Activated naive CD4-positive, alpha-beta T cell treated with anti-CD3 and anti-CD28 coated beads, Interleukin-2, amount 50 U/mL, for 72 hours (primary cell): Measurements from ENCODE around the gene PPM1D. TPM values are rescaled to one million over a fixed set of nuclear protein-coding genes. Genes with fewer than 3 reads are reported as not detected.

Experiments used
- ATAC-seq, 2 donors: fragments of 150-1000 bp; cut with Tn5 transposase; 2 replicates each; pipeline ENCODE4 v1.10.0; 2021; ENCODE audit warnings: mild to moderate bottlenecking in 2 of 2, moderate library complexity in 2 of 2
- DNase-seq, 2 donors: peaks; one replicate each; pipeline ENCODE4 v3.0.0; 2021 to 2022; ENCODE audit warnings: low spot score in 2 of 2
- H3K27ac Mint-ChIP-seq, 2 donors: one replicate each; pipeline ENCODE4 v1.8.0; 2022; ENCODE audit warnings: mild to moderate bottlenecking in 2 of 2, mixed read lengths in 2 of 2
- H3K36me3 Mint-ChIP-seq, 2 donors: one replicate each; pipeline ENCODE4 v1.8.0; 2022; ENCODE audit warnings: mixed read lengths in 2 of 2
- H3K9me3 Mint-ChIP-seq, 2 donors: one replicate each; pipeline ENCODE4 v1.8.0; 2022; ENCODE audit warnings: mixed read lengths in 2 of 2
- total RNA-seq, 2 donors: library from RNA; stranded (reverse); gene quantifications; one replicate each; pipeline ENCODE4 v1.2.3, GENCODE V29; 2022

Gene PPM1D
- total RNA-seq, 2 donors from 2014 or later, result 10.7 to 24.6 TPM

DNA sequence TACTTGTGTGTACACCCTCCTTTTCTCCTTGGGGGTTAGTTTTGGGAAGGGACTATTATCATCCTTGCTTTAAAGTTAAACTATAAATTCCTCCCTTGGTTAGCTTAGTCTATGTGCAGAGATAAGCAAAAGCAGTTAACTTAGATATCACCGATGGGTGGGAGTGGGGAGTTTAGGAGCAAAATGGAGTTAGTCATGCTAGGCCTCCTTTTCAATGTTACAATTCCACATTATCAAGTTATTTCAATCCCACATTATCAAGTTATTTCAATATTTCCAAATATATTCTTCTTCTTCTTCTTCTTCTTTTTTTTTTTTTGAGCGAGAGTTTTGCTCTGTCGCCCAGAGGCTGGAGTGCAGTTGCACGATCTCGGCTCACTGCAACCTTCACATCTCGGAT lies 76.0 kb downstream of the PPM1D start:
- no peak for ATAC-seq
- H3K9me3 Mint-ChIP-seq, result peaks cover 4 to 5% of the 10 kb centered on the region in 2 donors
- no peaks in the 10 kb centered on the region for H3K36me3 Mint-ChIP-seq
- no peak for DNase-seq
- no peak overlapping the region for H3K27ac Mint-ChIP-seq

GRCh38 chr17:60676758-60677307 lies 76.8 kb downstream of the PPM1D start:
- no peak for ATAC-seq
- Mint-ChIP-seq H3K9me3 (peaks cover 4 to 5% of the 10 kb centered on the region in 2 donors), H3K36me3 (no peaks in the 10 kb centered on the region), H3K27ac (peak overlapping the region; percentile 93 to 94)
- DNase-seq, result no peak

DNA sequence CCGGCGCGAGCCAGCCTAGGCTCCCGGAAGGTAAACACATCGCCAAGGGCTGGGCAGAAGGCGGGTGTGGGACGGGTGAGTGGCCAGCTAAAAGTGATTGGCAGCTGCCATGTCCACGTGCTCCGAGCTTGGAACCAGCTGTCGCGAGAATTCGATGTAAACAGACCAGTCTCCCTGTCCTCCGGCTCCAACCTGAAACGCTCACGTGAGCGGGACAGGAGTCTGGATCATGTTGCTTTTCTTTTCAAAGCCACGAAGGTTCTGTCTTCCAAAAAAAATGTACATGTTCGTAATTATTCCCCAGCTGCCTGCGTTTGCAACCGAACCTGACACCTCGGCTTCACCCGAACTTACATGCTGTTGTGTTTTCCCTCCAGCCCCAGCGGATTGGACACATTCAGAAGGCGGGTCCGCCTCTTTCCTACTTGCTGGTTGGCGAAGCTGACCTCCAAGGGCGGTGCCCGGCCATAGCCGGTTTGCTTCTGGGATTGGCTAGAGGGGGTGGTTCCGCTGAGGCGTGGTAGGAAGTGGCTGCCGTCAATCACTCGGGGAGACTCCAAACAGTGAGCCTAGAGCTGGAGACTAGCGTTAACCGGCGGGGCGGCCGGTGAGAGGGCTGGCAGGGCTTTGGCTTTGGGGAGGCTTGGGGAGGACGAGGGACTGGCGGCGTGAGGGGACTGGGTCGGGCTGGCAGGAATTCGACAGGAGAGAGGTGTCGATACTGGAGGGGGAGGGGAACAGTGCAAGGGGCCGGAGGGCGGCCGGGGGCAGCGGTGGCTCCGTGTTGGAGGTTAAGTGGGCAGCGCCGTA lies 77.5 kb downstream of the PPM1D start, which contains the start of gene BCAS3:
Gene BCAS3, plus strand, starts transcription at position 544 of the 810 bp plus-strand sequence.
- peak within 1 kb of the TSS; percentile 93 to 96 for H3K27ac Mint-ChIP-seq
- peaks cover 4 to 5% of the 10 kb centered on the region in 2 donors for H3K9me3 Mint-ChIP-seq
- no peaks in the 10 kb centered on the region for H3K36me3 Mint-ChIP-seq
- peak; percentile 96 for ATAC-seq
- DNase-seq, result peak; percentile 94 to 98

- ATAC-seq (no peak), DNase-seq (no peak)
- H3K27ac Mint-ChIP-seq, result peak overlapping the region; percentile 93 to 96
- H3K36me3 Mint-ChIP-seq, result no peaks in the 10 kb centered on the region
- peaks cover 4 to 5% of the 10 kb centered on the region in 2 donors for H3K9me3 Mint-ChIP-seq
Measured at GRCh38 chr17:60678118-60678444, 78.1 kb downstream of the PPM1D start.

GRCh38 chr17:60679287-60679686 lies 79.3 kb downstream of the PPM1D start:
- DNase-seq (no peak), ATAC-seq (no peak)
- peaks cover 4 to 5% of the 10 kb centered on the region in 2 donors for H3K9me3 Mint-ChIP-seq
- no peaks in the 10 kb centered on the region for H3K36me3 Mint-ChIP-seq
- H3K27ac Mint-ChIP-seq, result peak overlapping the region in 1 of 2 donors; percentile 46

DNA sequence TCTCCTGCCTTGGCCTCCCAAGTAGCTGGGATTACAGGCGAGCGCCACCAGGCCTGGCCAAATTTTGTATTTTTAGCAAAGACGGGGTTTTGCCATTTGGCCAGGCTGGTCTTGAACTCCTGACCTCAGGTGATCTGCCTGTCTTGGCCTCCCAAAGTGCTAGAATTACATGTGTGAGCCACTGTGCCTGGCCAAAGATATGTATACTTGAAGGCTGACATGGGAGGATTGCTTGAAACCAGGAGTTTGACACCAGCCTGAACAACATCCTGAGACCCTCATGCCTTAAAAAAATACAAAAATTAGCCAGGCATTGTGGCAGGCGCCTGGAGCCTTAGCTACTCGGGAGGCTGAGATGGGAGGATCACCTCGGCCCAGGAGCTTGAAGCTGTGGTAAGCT lies 80.8 kb downstream of the PPM1D start:
- Mint-ChIP-seq H3K36me3 (no peaks in the 10 kb centered on the region), H3K27ac (no peak overlapping the region), H3K9me3 (no peaks in the 10 kb centered on the region)
- no peak for ATAC-seq
- no peak for DNase-seq

DNA sequence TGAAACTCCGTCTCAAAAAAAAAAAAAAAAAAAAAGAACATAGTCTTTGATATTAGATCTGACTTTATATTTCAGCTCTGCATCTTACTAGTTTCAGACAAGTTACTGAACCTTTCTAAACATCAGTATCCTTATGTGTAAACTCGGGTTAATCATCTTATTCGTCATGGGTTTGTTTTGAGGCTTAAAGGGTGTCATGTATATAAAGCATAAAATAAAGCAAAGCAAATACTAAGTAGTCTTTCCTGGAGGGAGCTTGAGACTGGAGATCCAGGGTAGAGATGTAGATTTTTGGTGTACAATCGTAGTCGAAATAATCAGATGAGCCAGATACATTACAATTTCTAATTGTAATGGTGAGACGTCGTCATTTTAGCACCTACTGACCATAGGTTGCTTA lies 85.4 kb downstream of the PPM1D start:
- Mint-ChIP-seq H3K36me3 (no peaks in the 10 kb centered on the region), H3K27ac (no peak overlapping the region), H3K9me3 (no peaks in the 10 kb centered on the region)
- DNase-seq (no peak), ATAC-seq (no peak)

- DNase-seq (no peak), ATAC-seq (peak in 1 of 2 donors; percentile 28)
- Mint-ChIP-seq H3K27ac (peak overlapping the region in 1 of 2 donors; percentile 32), H3K9me3 (no peaks in the 10 kb centered on the region), H3K36me3 (no peaks in the 10 kb centered on the region)
Measured at GRCh38 chr17:60695960-60696359, 96.0 kb downstream of the PPM1D start.

GRCh38 chr17:60699090-60699489 lies 99.1 kb downstream of the PPM1D start:
- Mint-ChIP-seq H3K9me3 (no peaks in the 10 kb centered on the region), H3K36me3 (no peaks in the 10 kb centered on the region), H3K27ac (no peak overlapping the region)
- ATAC-seq (no peak), DNase-seq (no peak)

- no peaks in the 10 kb centered on the region for H3K9me3 Mint-ChIP-seq
- ATAC-seq (no peak), DNase-seq (no peak)
- H3K36me3 Mint-ChIP-seq, result no peaks in the 10 kb centered on the region
- no peak overlapping the region for H3K27ac Mint-ChIP-seq
Measured at GRCh38 chr17:60704170-60704569, 104.2 kb downstream of the PPM1D start.

GRCh38 chr17:60712675-60713074 lies 112.7 kb downstream of the PPM1D start:
- Mint-ChIP-seq H3K36me3 (no peaks in the 10 kb centered on the region), H3K27ac (no peak overlapping the region), H3K9me3 (no peaks in the 10 kb centered on the region)
- DNase-seq (no peak), ATAC-seq (no peak)

GRCh38 chr17:60713608-60714007 lies 113.6 kb downstream of the PPM1D start:
- no peaks in the 10 kb centered on the region for H3K36me3 Mint-ChIP-seq
- no peak overlapping the region for H3K27ac Mint-ChIP-seq
- no peaks in the 10 kb centered on the region for H3K9me3 Mint-ChIP-seq
- no peak for ATAC-seq
- DNase-seq, result no peak

Other genes starting within 250 kb of the PPM1D start
- 10 to 100 TPM; 42.6 to 51.5 TPM for gene USP32, start 208.1 kb upstream of the PPM1D start, total RNA-seq
- 1 to 10 TPM in 1 of 2 donors, under 1 TPM in 1; 0.41 to 2.7 TPM for gene CHCT1, start 177.7 kb upstream of the PPM1D start, total RNA-seq
- 10 to 100 TPM; 24.5 to 28.8 TPM for gene APPBP2, start 74.0 kb upstream of the PPM1D start, total RNA-seq
- 10 to 100 TPM; 10.5 to 24.4 TPM for gene BCAS3, start 77.7 kb downstream of the PPM1D start, total RNA-seq